ENCODE data around the gene PADI1.

DNA sequence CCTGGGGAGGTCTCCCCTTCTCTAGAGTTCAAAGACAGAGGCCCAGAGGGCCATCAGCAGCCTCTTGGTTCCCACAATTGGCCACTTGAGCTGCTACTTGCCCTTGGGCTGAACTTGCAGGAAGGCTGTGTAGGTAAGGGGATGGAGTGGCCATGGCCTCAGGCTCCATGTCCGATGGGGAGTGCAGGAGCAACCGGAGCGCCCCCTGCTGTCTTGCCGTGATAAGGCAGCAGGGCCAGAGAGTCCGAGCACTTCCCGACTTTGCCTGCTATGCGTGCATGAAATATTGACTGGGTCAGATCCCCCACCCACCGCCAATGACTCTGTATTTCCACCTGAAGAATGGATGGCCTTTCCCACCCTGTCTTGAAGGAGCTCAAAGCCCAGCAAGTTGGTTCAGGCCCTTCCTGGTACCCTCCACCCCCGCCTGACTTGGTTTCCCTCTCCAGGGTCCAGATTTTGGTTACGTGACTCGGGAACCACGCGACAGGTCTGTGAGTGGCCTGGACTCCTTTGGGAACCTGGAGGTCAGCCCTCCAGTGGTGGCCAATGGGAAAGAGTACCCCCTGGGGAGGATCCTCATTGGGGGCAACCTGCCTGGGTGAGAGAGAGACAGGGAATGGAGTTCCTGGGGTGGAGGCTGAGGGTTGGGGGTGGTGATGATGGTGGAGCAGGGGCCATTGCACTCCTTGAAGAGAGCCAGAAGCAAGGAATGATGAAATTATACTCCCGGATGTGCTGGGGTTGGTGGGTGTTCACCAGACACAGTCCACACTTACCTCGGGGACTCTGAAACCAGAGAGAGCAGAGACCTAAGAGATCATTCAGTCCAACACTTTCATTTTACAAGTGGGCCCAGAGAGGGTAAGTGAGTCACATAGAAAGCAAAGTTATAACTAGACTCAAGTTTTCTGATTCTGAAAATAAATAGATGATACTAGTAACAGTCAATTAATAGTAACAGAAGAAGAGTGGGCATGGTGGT lies 69.5 kb downstream of the PADI1 start:
- TF ChIP-seq, protein P1, sequence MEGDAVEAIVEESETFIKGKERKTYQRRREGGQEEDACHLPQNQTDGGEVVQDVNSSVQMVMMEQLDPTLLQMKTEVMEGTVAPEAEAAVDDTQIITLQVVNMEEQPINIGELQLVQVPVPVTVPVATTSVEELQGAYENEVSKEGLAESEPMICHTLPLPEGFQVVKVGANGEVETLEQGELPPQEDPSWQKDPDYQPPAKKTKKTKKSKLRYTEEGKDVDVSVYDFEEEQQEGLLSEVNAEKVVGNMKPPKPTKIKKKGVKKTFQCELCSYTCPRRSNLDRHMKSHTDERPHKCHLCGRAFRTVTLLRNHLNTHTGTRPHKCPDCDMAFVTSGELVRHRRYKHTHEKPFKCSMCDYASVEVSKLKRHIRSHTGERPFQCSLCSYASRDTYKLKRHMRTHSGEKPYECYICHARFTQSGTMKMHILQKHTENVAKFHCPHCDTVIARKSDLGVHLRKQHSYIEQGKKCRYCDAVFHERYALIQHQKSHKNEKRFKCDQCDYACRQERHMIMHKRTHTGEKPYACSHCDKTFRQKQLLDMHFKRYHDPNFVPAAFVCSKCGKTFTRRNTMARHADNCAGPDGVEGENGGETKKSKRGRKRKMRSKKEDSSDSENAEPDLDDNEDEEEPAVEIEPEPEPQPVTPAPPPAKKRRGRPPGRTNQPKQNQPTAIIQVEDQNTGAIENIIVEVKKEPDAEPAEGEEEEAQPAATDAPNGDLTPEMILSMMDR (IDR thresholded peaks at IDR 0.05), result peak in 1 of 2 donors; percentile 37
- TF ChIP-seq POLR2A (IDR thresholded peaks at IDR 0.05), result no peak

Data from suprapubic skin (tissue), 3 donors.